Lung (tissue), 12 donors: Measurements from ENCODE around the gene CCDC78. TPM values are rescaled to one million over a fixed set of nuclear protein-coding genes. Genes with fewer than 3 reads are reported as not detected.
"Not testable (repeated sequence)": the region's sequence is repeated elsewhere in the genome, so short reads cannot be mapped to it uniquely, and the experiment has no call there.

Experiments
- ATAC-seq: fragments of 200-7000 bp; cut with Tn5 transposase; one replicate; pipeline ENCODE4 v1.9.1; 2020; ENCODE audit warnings: moderate number of reproducible peaks; ENCODE audit not compliant: insufficient read depth, low FRiP score
- DNase-seq, 3 donors: peaks; one replicate each; pipeline ENCODE4 v3.0.0-alpha.2; 2013 to 2017
- H3K27ac ChIP-seq, 2 donors: one replicate each; pipeline ENCODE4 v1.5.1; 2013; ENCODE audit warnings: mild to moderate bottlenecking in 2 of 2, moderate library complexity in 2 of 2, control low read depth in 1 of 2, inconsistent platforms in 1 of 2, low read depth in 1 of 2, low read length in 1 of 2
- H3K27me3 ChIP-seq, 3 donors: one replicate each; pipeline ENCODE4 v1.5.1; 2013; ENCODE audit warnings: low read length in 2 of 3; ENCODE audit not compliant: control insufficient read depth in 3 of 3, insufficient read depth in 3 of 3
- H3K36me3 ChIP-seq, 4 donors: one replicate each; pipeline ENCODE4 v1.5.1; 2013; ENCODE audit warnings: low read length in 4 of 4, mild to moderate bottlenecking in 1 of 4, moderate library complexity in 1 of 4; ENCODE audit not compliant: control insufficient read depth in 4 of 4, insufficient read depth in 4 of 4
- H3K4me1 ChIP-seq, 5 donors: one replicate each; pipeline ENCODE4 v1.5.1; 2013; ENCODE audit warnings: low read length in 5 of 5, mild to moderate bottlenecking in 2 of 5, moderate library complexity in 1 of 5; ENCODE audit not compliant: control insufficient read depth in 5 of 5, insufficient read depth in 5 of 5
- H3K4me3 ChIP-seq: one replicate; pipeline ENCODE4 v1.5.1; 2013; ENCODE audit warnings: mild to moderate bottlenecking, control low read depth, moderate library complexity
- H3K9ac ChIP-seq, 2 donors: one replicate each; pipeline ENCODE4 v1.5.1; 2013; ENCODE audit warnings: low read length in 2 of 2, control low read depth in 1 of 2; ENCODE audit not compliant: insufficient read depth in 1 of 2
- H3K9me3 ChIP-seq, 4 donors: one replicate each; pipeline ENCODE4 v1.5.1; 2013; ENCODE audit warnings: low read length in 3 of 4, mild to moderate bottlenecking in 1 of 4, moderate library complexity in 1 of 4; ENCODE audit not compliant: control insufficient read depth in 4 of 4, insufficient read depth in 3 of 4
- WGBS, 2 donors: extraction: QIAGEN DNeasy Blood & Tissue Kit; methylation state at CpG; one replicate each; pipeline ENCODE4 v1.1.7; 2013; 5-methylcytosine and 5-hydroxymethylcytosine counted together
- polyA plus RNA-seq, 2 donors: library from polyadenylated mRNA; stranded (reverse); fragments of 200-250 nt; gene quantifications; one replicate each; pipeline ENCODE4 v1.2.1, GENCODE V29; 2013
- total RNA-seq, 2 donors: library from RNA; depleted of rRNA in 1 of 2; stranded (reverse); fragments of >200 nt in 1 of 2; gene quantifications; one replicate each; pipeline ENCODE4 v1.2.1, GENCODE V29; 2014 to 2021
- TF ChIP-seq, protein P1 (sequence below): IDR thresholded peaks from 2 replicates; pipeline ENCODE4 v1.5.1; 2012; ENCODE audit warnings: mild to moderate bottlenecking; ENCODE audit errors: control extremely low read depth, extremely low read depth
- donor health status: control.
- donor health status: control.
- donor health status: Bipolar disorder and iron deficiency.
- donor health status: healthy.
- donor health status: DM: yes; HTN: yes; CAD: no.

CCDC78 gene
- total and polyA plus RNA-seq, 4 donors: 25.6 to 71.6 (median 37.0) TPM

- peaks cover 0 to 3% (median 0%) of the 10 kb centered on the region in 4 donors for H3K9me3 ChIP-seq
- DNase-seq: peak; percentile 70 to 86 (median 79)
- 73 to 83% methylated on average over 34 of the region's 34 CpGs for WGBS, 2 donors
- H3K9ac ChIP-seq: no peak overlapping the region
- TF ChIP-seq, protein P1, sequence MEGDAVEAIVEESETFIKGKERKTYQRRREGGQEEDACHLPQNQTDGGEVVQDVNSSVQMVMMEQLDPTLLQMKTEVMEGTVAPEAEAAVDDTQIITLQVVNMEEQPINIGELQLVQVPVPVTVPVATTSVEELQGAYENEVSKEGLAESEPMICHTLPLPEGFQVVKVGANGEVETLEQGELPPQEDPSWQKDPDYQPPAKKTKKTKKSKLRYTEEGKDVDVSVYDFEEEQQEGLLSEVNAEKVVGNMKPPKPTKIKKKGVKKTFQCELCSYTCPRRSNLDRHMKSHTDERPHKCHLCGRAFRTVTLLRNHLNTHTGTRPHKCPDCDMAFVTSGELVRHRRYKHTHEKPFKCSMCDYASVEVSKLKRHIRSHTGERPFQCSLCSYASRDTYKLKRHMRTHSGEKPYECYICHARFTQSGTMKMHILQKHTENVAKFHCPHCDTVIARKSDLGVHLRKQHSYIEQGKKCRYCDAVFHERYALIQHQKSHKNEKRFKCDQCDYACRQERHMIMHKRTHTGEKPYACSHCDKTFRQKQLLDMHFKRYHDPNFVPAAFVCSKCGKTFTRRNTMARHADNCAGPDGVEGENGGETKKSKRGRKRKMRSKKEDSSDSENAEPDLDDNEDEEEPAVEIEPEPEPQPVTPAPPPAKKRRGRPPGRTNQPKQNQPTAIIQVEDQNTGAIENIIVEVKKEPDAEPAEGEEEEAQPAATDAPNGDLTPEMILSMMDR: no peak
- peak overlapping the region in 1 of 2 donors; percentile 84 for H3K27ac ChIP-seq
- no peaks in the 10 kb centered on the region for H3K27me3 ChIP-seq
- no peak overlapping the region for H3K4me3 ChIP-seq
- H3K36me3 ChIP-seq: no peaks in the 10 kb centered on the region
- peak; percentile 36 for ATAC-seq
- peaks cover 0 to 5% (median 2%) of the 10 kb centered on the region in 5 donors for H3K4me1 ChIP-seq
Observed at GRCh38 chr16:759110-759910, 33.1 kb upstream of the CCDC78 start.

DNA sequence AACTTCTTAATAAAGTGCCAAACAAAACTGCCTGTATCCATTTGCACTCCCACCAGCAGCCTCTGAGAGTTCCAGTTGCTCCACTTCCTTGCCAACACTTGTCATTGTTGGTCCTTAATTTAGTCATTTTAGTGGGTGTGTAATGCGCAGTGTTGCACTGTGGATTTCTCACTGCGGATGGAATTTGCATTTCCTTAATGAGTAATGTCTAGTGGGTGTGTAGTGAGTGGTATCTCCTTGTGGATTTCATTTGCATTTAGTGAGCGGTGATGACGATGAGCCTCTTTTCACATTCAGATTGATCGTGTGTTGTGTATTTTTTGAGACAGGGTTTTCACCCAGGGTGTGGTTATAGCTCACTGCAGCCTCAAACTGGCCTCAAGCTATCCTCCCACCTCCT lies 30.2 kb upstream of the CCDC78 start:
- ATAC-seq: no peak
- H3K4me3 ChIP-seq: no peak overlapping the region
- H3K27ac ChIP-seq: no peak overlapping the region
- no peaks in the 10 kb centered on the region for H3K27me3 ChIP-seq
- H3K9me3 ChIP-seq: peaks cover 0 to 3% (median 0%) of the 10 kb centered on the region in 4 donors
- no peak for DNase-seq
- peaks cover 0 to 8% (median 2%) of the 10 kb centered on the region in 5 donors for H3K4me1 ChIP-seq
- H3K36me3 ChIP-seq: no peaks in the 10 kb centered on the region
- H3K9ac ChIP-seq: no peak overlapping the region
- WGBS, 2 donors: 91 to 93% methylated on average over 5 of the region's 5 CpGs
- TF ChIP-seq, protein P1: no peak

GRCh38 chr16:754656-755055 lies 28.4 kb upstream of the CCDC78 start:
- H3K9ac ChIP-seq: no peak overlapping the region
- H3K27ac ChIP-seq: no peak overlapping the region

GRCh38 chr16:754121-754607 lies 27.9 kb upstream of the CCDC78 start:
- not testable (repeated sequence) for ATAC-seq, H3K9me3 ChIP-seq, H3K9ac ChIP-seq, H3K4me3 ChIP-seq, H3K27me3 ChIP-seq, H3K4me1 ChIP-seq, DNase-seq, H3K36me3 ChIP-seq, H3K27ac ChIP-seq
- 86 to 87% methylated on average over 11 of the region's 11 CpGs for WGBS, 2 donors

More at GRCh38 chr16:754656-755055, 28.4 kb upstream of the CCDC78 start:
- Histone ChIP-seq H3K36me3 (no peaks in the 10 kb centered on the region), H3K4me1 (peaks cover 0 to 3% (median 0%) of the 10 kb centered on the region in 5 donors), H3K9me3 (peaks cover 0 to 3% (median 0%) of the 10 kb centered on the region in 4 donors), H3K27me3 (no peaks in the 10 kb centered on the region), H3K4me3 (no peak overlapping the region)
- WGBS, 2 donors: 12 to 28% methylated on average over 11 of the region's 11 CpGs
- no peak for DNase-seq
- no peak for ATAC-seq
- TF ChIP-seq, protein P1: no peak
